Activated effector memory CD4-positive, alpha-beta T cell treated with Interleukin-2 at 50 U/mL for 16 hours (primary cell): Measurements from ENCODE around the gene FCHO2.

Experiments used
- DNase-seq: peaks from one replicate; pipeline ENCODE4 v3.0.0-alpha.2; 2020

Gene FCHO2

DNA sequence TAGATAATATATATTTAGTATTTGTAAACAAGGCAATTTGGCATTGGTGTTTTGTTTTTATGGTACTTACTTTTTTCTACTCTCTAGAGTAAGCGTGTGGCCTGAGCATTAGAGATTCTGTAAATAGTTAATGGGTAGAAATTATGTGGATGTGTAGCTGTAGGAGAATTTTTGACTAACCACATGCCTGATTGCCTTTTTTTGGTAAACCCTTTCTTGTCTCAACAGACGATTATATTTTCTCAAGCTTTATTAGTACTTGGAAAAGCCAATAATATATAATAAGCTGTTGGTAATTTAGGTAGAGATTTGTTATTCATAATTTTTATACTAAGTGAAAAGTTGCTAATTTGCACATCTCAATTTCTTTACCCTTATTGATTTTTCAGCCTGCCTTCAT, 76.8 kb downstream of the FCHO2 start:
- DNase-seq = no peak

DNA sequence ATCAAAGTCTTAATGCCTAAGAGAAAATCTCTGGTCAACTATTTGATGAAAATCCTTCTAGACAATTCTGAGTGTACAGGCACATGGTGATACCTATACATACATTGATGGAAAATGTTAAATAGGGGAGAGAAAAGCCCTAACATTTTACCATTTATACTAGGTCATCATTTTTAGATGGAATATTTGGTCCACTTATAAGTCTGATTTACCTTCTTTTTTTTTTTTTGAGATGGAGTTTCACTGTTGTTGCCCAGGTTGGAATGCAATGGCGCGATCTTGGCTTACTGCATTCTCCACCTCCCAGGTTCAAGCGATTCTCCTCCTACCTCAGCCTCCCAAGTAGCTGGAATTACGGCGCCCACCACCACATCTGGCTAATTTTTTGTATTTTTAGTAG, 81.7 kb downstream of the FCHO2 start:
- DNase-seq = no peak

DNA sequence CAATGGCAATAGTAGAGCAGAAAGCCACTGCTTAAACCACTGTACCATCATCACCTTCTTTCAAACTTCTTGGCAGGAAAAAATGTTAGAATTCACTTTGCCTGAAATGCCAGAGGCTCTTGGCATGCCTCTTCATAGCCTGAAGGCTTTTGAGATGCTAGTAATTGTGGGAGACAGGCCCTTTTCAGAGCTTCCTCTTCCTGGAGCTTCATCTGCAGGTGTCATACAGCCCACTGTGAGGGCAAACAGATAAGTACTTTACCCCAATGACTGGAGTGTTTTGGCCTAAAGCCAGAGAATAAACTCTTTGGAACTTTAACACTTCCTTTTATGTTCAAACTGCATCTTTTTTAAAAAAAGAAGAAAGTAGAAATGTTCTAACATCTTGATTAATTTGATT, 83.2 kb downstream of the FCHO2 start:
- no peak for DNase-seq

DNA sequence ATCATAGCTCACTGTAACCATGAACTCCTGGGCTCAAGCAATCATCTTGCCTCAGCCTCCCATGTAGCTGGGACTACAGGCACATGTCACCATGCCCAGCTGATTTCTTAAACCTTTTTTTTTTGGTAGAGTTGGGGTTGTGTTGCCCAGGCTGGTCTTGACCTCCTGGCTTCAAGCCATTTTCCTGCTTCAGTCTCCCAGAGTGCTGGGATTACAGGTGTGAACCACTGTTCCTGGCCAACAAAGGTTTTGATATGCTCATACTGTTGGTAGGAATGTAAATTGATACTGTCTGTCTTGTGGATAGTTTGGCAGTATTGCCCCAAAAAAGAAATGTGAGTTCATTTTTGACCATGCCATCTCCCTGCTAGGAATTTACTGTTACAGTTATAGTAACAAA, 87.2 kb downstream of the FCHO2 start:
- DNase-seq = no peak

DNA sequence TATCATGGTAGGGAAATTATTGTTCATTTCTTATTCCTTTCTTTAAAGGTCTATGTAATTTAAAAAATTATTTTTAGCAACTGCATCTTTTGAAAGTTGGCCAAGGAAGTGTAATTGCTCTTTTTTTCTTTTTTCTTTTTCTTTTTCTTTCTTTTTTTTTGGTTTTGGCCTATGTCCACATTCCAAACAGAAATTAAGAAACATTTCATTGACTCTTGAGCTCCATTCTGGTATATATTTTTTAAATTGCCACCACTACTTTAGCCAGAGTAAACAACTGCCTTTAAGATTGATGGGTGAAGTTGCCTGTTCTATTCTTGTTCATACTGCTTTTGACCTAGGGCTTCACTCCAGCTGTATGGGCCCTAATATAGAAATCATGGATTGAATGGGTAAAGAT, 88.7 kb downstream of the FCHO2 start:
- no peak for DNase-seq

DNA sequence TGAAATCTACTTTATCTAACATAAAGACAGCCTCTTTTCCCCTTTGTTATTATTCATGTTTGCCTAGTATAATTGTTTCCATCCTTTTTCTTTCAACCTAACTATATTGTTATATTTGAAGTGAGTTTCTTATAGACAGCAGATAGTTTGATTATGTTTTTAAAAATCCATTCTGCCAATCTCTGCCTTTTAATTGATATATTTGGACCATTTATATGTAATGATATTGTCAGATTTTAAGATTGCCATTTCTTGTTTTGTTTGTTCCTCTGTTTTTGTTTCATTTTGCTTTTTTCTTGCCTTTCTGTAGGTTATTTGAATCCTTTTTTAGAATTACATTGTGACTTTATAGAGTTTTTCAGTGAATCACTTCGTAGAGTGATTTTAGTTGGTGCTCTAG, 89.8 kb downstream of the FCHO2 start:
- no peak for DNase-seq

DNA sequence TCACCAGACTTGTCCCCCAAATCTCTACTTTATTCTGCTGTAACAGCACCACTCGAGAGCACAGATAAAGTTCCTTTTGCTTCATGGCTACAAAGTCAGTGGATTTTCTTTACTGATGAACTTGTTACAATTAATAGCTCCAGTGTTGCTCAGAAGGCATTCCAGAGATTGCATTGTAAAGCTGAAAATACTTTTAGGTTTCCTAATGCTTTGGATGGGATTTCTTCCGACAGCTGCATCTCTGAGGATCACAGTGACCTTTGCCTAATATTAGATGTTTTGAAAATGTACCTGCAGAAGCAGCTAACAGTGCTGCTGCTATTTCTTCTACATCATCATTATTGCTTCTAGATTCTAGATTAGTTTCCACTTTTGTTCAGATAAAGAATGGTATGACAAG, 105.8 kb downstream of the FCHO2 start:
- no peak for DNase-seq

DNA sequence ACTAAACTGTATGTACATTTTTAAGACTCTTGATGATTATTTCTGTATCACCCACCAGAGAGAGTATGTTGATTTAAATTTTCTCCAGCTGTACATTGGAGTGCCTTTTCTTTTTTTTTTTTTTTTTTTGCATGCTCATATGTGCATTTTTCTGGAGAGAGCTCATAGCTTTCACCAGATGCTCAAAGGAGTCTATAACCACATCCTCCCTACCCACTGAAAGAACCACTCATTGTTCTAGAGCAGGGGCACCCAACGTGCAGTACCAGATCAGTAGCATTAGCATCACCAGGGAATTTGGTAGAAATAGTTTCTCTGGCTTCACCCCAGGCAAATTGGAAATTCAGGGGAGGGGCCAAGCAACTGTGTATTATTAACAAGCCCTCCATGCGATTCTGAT, 110.6 kb downstream of the FCHO2 start:
- no peak for DNase-seq

DNA sequence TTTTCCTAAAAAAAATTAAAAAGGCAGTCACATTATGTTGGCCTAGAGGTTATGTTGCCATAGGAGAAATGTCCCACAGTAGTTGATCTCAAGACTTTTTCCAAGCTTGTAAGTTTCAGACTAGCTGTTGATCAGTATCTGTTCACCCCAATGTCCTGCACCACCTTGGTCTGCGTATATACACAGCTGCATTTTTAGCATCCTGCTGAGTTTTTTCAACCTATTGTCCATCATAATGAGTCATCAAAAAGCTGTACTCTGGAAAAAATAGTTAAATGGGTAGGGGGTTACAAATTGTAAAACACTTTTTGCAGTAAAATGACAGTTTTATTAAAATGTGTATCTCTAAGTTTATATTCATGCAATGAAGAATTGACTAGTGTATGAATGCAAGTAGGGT, 111.4 kb downstream of the FCHO2 start:
- DNase-seq = no peak

DNA sequence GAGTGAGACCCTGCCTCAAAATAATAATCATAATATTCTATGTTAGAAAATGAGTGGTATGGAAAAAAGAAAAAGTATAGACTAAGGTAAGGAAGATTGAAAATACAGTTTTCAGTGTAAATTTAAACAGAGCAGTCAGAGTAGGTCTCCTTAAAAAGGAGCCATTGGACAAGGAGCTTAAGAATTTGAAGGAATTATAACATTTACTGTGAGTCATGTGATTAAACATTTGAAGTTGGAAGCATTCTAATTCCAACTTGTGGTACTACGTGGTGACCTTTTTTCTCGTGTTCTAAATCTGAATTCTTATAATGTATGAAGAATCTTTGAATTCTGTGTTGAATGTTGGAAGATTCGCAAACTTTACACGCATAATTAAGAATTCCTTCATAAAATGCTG, 125.3 kb downstream of the FCHO2 start:
- DNase-seq = no peak

DNA sequence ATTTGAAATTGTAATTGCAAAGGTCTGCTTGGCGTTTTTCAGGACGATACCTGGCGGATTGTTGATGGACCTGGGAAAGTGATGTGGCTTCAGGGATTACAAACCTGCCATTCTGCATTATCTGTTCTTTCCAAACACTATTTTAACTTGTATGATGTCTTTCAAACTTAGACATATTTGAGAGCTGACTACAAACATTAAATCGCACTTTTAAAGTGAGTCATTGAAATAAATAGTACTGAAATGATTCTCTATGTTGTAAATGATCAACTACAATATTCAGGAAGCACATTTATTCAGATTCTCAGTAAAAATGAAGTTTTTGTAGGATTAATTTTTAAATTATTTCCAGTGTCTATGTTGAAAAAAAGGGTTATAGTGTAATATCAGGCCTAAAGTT, 132.2 kb downstream of the FCHO2 start:
- no peak for DNase-seq

DNA sequence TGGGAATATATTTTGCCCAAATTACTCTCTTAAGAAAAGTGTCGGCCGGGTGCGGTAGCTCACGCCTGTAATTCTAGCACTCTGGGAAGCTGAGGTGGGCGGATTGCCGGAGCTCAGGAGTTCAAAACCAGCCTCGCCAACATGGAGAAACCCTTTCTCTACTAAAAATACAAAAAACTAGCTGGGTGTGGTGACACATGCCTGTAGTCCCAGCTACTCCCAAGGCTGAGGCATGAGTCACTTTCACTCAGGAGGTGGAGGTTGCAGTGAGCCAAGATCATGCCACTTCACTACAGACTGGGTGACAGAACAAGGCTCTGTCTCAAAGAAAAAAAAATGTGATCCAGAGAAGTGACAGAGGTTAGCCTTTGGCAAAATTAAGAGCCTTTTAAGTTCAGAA, 138.1 kb downstream of the FCHO2 start:
- DNase-seq = no peak

DNA sequence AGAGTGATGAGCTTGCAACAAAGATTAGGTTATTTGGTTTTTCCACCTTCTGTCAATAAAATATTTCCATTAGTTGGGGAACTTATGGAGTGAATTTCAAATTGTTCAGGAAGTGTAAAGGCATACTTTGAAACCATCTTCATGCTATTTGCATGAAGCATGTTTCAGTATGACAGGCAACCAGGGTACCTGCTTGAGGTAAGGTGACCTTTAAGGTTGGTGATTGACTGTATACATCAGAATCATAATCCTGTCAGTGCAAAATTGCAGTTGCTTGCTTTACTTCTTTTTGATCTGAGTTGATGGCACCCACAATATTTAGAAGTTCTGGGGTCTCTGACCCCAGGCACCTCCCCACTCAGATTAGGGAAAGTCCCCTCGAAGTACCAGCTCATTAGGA, 138.6 kb downstream of the FCHO2 start:
- no peak for DNase-seq

DNA sequence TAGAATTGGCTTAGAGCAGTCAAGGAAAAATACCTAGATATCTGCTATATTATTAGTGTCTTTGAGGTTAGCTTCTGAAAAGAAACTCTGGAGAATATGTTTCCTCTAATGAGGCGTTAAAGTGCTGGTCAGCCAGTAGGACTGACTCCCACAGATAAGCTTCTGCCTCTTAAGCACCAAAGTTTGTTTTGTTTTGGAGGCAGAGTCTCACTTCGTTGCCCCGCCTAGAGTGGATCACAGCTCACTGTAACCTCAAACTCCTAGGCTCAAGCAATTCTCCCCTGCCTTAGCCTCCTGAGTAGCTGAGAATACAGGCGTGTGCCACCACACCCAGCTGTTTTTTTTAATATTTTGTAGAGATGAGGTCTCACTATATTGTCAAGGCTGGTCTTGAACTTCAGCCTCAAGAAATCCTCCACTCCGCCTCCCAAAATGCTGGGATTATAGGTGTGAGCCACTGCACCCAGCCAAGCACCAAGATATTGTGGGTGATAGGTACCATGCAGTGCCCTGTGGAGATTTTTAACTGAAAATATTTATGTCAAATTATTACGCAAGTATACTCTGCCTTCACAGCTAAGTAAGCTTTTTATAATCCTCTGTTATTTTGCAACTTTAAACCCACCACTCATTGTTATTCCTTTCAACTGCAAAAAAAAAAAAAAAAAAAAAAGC, 139.9 kb downstream of the FCHO2 start:
- no peak for DNase-seq

DNA sequence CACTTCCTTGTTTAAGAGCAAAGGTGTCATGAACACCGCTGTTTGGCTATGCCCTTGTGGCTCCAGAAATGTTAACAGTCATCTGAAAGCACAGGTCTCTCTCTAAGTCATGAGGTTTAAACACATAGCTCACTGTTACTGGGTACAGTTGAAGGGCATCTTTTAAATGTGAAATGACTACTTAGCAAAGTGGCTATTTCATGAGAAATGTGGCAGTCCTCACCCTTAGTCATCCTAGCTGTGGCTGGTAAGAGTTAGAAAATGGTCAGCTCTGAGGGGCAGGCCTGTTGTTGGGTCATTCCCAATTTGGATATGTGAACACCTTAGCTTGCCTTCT, 140.4 kb downstream of the FCHO2 start:
- no peak for DNase-seq

DNA sequence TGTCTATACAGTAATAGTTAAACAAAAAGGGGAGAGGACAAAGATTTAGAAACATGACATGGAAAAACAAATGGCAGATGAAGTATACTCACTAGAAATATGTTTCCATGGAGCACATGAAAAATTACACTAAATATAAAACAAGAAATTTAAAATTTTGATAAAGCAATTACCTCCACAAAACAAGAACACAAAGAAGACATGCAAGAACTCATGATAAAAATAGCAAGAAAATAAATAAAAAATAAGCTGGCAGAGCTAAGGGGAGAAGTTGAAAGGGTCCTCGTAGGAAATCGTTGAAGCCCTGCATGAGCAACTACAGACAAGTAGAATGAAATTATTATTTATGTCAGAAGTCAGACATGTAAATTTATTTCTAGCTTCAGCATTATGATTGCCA, 141.9 kb downstream of the FCHO2 start:
- DNase-seq = no peak

DNA sequence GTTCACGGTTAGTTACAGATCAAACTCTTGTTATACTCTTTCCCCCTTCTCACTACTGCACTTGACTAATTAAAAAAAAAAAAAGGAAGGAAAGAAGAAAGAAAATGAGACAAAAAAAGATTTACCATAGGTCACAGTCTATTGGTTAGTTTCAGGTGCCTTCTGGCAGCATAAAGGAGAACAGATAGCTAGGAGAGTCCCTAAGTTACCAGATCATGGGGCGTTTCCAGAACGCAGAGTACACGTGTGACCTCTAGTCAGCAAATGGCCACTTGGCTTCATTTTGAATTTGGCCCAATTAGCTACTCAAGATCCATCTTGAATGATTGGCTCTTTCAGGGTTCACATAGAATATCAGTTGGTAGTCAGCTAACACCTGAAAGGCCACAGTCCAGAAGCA, 144.3 kb downstream of the FCHO2 start:
- no peak for DNase-seq

DNA sequence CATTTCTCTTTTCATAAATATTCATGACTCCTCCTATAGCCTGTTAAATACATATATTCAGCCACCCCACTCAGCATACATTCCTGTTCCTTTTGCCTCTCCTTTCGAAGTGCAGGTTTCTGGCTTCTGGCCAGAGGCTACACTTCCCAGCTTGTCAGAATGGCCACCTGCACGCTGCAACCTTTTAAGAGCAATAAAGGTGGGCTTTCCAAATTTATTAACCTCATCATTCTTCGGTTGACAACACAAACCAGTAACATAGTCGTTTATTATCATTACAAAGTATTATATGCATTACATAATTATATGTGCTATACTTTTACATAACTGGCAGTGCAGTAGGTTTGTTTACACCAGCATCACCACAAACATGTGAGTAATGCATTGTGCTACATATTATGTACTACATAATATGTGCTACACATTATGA, 148.0 kb downstream of the FCHO2 start:
- DNase-seq = no peak

DNA sequence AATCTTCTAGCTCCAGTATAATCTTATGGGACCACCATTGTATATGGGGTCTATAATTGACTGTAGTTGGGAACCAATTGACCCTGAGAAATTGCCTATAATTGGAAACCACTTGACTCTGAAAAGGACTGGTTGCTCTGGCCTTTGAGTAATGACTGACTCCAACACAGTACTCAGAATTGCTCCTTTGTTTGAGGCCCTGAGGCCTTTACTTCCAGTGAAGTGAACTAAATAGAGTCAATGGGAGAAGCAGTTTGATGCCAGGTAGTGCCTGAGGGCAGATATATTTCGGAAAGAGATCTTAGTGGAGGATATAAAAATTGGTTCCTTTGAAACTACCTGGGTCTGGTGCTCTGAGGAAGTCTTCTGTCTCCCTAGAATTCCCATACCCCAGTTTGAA, 148.5 kb downstream of the FCHO2 start:
- no peak for DNase-seq

DNA sequence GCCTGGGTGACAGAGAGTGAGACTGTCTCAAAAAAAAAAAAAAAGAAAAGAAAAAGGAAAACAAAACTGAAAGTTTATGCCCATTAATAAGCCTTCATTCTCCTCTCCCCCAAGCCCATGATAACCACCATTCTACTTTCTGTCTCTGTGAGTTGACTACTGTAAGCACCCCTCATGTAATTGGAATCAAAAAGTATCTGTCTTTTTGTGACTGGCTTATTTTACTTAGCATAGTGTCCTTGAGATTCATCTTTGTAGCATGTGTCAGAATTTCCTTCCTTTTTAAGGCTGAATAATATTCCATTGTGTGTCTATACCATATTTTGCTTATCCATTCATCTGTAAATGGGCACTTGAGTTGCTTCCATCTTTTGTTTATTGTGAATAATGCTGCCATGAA, 150.5 kb downstream of the FCHO2 start:
- no peak for DNase-seq

DNA sequence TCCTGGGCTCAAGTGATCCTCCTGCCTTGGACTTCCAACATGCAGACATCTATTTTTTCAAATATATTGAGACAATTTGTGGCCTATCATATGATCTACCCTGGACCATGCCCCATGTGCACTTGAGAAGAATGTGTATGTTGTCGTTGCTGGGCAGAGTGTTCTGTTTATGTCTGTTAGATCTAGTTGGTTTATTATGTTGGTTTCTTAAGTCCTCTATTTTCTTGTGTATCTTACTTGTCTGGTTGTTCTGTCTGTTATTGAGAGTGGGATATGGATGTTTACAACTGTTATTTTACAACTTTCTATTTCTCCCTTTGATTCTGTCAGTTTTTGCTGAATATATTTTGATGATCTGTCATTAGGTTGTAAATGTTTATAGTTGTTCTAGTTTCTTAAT, 154.3 kb downstream of the FCHO2 start:
- DNase-seq = no peak

DNA sequence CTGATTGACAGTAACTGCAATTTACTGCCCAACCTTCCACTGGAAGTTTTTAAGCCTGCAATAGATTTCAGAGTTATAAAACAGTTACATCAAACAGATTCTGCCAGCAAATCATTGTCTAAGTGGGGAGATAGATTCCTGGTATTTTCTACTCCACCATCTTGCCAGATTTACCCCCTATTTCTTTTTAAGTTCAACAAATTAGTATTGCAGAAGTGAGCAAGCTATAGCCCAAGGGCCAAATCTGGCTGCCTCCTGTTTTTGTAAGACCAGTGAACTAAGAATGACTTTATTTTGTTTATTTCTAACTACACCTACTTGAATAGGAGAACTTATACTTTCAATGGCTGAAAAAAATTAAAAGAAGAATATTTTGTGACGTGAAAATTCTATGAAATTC, 155.7 kb downstream of the FCHO2 start:
- no peak for DNase-seq

DNA sequence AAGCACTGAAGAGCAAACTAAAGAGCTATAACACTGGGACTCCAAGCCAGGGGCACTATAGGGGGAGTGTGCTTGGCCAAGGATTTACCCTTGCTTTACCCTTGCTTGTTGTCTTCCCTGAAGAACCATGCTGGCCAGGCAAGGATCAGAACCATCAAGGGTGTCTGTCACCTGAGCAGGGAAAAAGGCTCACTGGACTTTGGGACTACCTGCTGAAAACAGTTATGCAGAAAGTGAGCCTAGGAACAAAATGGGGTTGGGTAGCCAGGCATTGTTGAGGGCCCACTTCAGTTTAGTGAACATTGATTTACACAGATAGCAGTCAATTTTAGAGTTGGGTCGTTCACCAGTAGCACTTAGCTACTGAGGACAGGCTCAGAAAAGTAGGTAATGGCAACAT, 156.5 kb downstream of the FCHO2 start:
- DNase-seq = no peak

DNA sequence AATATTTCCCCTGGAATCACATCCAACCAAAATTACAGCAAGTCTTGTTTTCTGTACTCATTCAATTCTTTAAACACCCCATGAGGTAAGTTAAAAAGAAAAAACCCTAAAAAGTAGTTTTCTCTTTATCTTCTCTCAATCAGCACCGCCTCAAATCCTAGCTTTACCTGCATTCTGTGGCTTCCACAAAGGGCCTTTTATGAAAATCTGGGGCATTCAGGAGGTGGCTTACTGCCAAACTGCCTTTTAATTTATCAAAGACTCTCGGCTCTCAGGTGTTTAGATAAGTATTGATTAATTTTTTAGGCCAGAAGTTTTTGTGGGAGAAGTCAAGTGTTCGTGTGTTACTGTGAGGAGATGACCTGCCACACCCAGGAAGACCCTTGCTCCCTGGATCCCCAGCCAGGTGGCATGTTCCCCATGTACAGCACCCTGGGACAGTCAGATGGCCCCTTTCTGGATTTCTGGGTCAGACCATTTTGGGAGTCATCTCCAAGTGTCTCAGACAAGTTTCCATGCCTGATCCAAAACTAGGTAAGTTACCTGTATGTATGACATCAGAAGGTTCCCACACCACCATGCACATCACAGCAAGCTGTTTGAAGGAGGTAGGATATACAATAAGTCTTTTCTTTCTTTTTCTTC, 158.3 kb downstream of the FCHO2 start:
- DNase-seq = no peak

DNA sequence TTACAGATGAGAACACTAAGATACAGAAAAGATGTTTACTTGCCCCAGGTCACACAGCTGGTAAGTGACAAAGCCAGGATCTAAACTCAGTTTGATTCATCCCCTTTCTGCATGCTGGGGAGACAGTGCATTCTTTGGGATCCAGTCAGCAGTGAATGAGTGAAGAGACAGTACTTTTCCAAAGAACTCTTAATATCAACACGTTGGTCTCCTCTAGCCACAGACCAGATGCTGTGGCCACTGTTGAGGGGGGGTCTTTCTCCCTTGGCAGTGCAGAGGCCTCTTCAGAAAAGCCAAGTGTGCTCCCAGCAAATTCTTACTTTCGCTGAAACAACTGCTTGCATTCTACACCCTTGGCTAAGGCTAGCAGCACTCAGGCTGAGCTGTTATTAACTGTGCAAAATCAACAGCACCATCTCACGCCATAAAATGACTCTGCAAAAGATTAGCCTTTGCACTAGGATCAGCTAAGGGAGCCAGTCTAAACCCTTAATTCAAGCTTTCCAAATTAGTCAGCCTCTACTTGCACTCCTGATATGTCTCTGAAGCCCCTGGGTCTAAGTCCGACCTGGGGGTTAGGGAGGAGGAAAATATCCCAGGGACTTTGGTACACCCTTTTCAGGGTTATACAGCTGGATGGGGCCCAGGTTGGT, 159.7 kb downstream of the FCHO2 start:
- no peak for DNase-seq
